ENCODE results near the gene PTPRM.

The PTPRM gene

GRCh38 chr18:8238507-8238906 lies 671.4 kb downstream of the PTPRM start:
- Histone ChIP-seq H3F3A (ENCODE audit: low read depth) (no peaks in the 10 kb centered on the region), H3K4me1 (ENCODE audit: insufficient read depth, low read length, poor library complexity, severe bottlenecking) (no peaks in the 10 kb centered on the region), H3K36me3 (ENCODE audit: insufficient read depth, low read length) (no peaks in the 10 kb centered on the region), H3K9ac (ENCODE audit: low read depth, low read length, poor library complexity, severe bottlenecking) (no peak overlapping the region), H3K79me2 (ENCODE audit: insufficient read depth, low read length) (no peaks in the 10 kb centered on the region), H3K9me3 (ENCODE audit: insufficient read depth, low read depth, low read length) (no peaks in the 10 kb centered on the region), H4K20me1 (ENCODE audit: insufficient read depth, low read length, poor library complexity, severe bottlenecking) (no peaks in the 10 kb centered on the region), H2AFZ (ENCODE audit: low read length) (no peak overlapping the region), H3K4me2 (ENCODE audit: low read depth, low read length, poor library complexity, severe bottlenecking) (no peak overlapping the region), H3K4me3 (ENCODE audit: low read length, poor library complexity, severe bottlenecking) (no peak overlapping the region), H3K27me3 (ENCODE audit: insufficient read depth, low read length, poor library complexity, severe bottlenecking) (no peaks in the 10 kb centered on the region), H3K9me2 (replicated peaks; ENCODE audit: low read depth, low read length) (no peaks in the 10 kb centered on the region)
- TF ChIP-seq CTCF (conservative IDR thresholded peaks at IDR 0.05; ENCODE audit: low read length) (no peak), EZH2phosphoT487 (IDR thresholded peaks at IDR 0.05; ENCODE audit: borderline replicate concordance) (no peak)

- Histone ChIP-seq H3K9me2 (replicated peaks; ENCODE audit: low read depth, low read length) (no peaks in the 10 kb centered on the region), H4K20me1 (ENCODE audit: insufficient read depth, low read length, poor library complexity, severe bottlenecking) (no peaks in the 10 kb centered on the region), H3K9ac (ENCODE audit: low read depth, low read length, poor library complexity, severe bottlenecking) (no peak overlapping the region), H3K4me2 (ENCODE audit: low read depth, low read length, poor library complexity, severe bottlenecking) (no peak overlapping the region), H3K27me3 (ENCODE audit: insufficient read depth, low read length, poor library complexity, severe bottlenecking) (no peaks in the 10 kb centered on the region), H3K9me3 (ENCODE audit: insufficient read depth, low read depth, low read length) (no peaks in the 10 kb centered on the region), H2AFZ (ENCODE audit: low read length) (no peak overlapping the region), H3K4me1 (ENCODE audit: insufficient read depth, low read length, poor library complexity, severe bottlenecking) (no peaks in the 10 kb centered on the region), H3K79me2 (ENCODE audit: insufficient read depth, low read length) (no peaks in the 10 kb centered on the region), H3F3A (ENCODE audit: low read depth) (no peaks in the 10 kb centered on the region), H3K36me3 (ENCODE audit: insufficient read depth, low read length) (no peaks in the 10 kb centered on the region), H3K4me3 (ENCODE audit: low read length, poor library complexity, severe bottlenecking) (no peak overlapping the region)
- TF ChIP-seq EZH2phosphoT487 (IDR thresholded peaks at IDR 0.05; ENCODE audit: borderline replicate concordance) = no peak
Measured at GRCh38 chr18:8241731-8242130, 674.6 kb downstream of the PTPRM start.

GRCh38 chr18:8242151-8242696 lies 675.1 kb downstream of the PTPRM start:
- Histone ChIP-seq H3K4me3 (ENCODE audit: low read length, poor library complexity, severe bottlenecking) (no peak overlapping the region), H3K36me3 (ENCODE audit: insufficient read depth, low read length) (no peaks in the 10 kb centered on the region), H3K4me2 (ENCODE audit: low read depth, low read length, poor library complexity, severe bottlenecking) (no peak overlapping the region), H3K4me1 (ENCODE audit: insufficient read depth, low read length, poor library complexity, severe bottlenecking) (no peaks in the 10 kb centered on the region), H3K27me3 (ENCODE audit: insufficient read depth, low read length, poor library complexity, severe bottlenecking) (no peaks in the 10 kb centered on the region), H2AFZ (ENCODE audit: low read length) (no peak overlapping the region), H3K9me2 (replicated peaks; ENCODE audit: low read depth, low read length) (no peaks in the 10 kb centered on the region), H3K9ac (ENCODE audit: low read depth, low read length, poor library complexity, severe bottlenecking) (no peak overlapping the region), H4K20me1 (ENCODE audit: insufficient read depth, low read length, poor library complexity, severe bottlenecking) (no peaks in the 10 kb centered on the region), H3F3A (ENCODE audit: low read depth) (no peaks in the 10 kb centered on the region), H3K79me2 (ENCODE audit: insufficient read depth, low read length) (no peaks in the 10 kb centered on the region), H3K9me3 (ENCODE audit: insufficient read depth, low read depth, low read length) (no peaks in the 10 kb centered on the region)
- TF ChIP-seq EZH2phosphoT487 (IDR thresholded peaks at IDR 0.05; ENCODE audit: borderline replicate concordance) = no peak
- TF ChIP-seq CTCF (conservative IDR thresholded peaks at IDR 0.05; ENCODE audit: low read length) = no peak

DNA sequence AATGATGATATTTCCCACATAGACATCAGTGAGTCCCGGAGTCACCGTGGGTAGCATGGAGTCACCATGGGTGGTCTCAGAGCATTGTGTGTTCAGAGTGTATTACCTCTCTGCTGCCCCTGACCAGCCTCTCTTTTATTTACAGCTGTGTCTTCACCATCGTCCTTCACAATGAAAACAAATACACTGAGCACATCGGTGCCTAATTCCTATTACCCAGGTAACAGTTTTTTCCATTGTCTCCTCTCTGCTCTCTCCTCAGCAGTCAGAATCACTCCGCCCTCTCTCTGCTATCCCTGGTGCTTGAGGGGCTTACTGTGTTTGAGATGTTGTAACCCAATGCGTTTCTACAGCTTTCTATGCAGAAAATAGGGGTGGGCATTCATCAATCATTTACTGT lies 680.6 kb downstream of the PTPRM start:
- H3K4me3 ChIP-seq (ENCODE audit: low read length, poor library complexity, severe bottlenecking) = no peak overlapping the region
- H4K20me1 ChIP-seq (ENCODE audit: insufficient read depth, low read length, poor library complexity, severe bottlenecking) = no peaks in the 10 kb centered on the region
- no peaks in the 10 kb centered on the region for H3K9me3 ChIP-seq (ENCODE audit: insufficient read depth, low read depth, low read length)
- no peak overlapping the region for H3K9ac ChIP-seq (ENCODE audit: low read depth, low read length, poor library complexity, severe bottlenecking)
- no peak overlapping the region for H2AFZ ChIP-seq (ENCODE audit: low read length)
- no peaks in the 10 kb centered on the region for H3K79me2 ChIP-seq (ENCODE audit: insufficient read depth, low read length)
- no peaks in the 10 kb centered on the region for H3K27me3 ChIP-seq (ENCODE audit: insufficient read depth, low read length, poor library complexity, severe bottlenecking)
- TF ChIP-seq CTCF (conservative IDR thresholded peaks at IDR 0.05; ENCODE audit: low read length) (no peak), EZH2phosphoT487 (IDR thresholded peaks at IDR 0.05; ENCODE audit: borderline replicate concordance) (no peak)
- H3K4me1 ChIP-seq (ENCODE audit: insufficient read depth, low read length, poor library complexity, severe bottlenecking) = no peaks in the 10 kb centered on the region
- no peaks in the 10 kb centered on the region for H3K9me2 ChIP-seq (replicated peaks; ENCODE audit: low read depth, low read length)
- H3K36me3 ChIP-seq (ENCODE audit: insufficient read depth, low read length) = no peaks in the 10 kb centered on the region
- no peak overlapping the region for H3K4me2 ChIP-seq (ENCODE audit: low read depth, low read length, poor library complexity, severe bottlenecking)
- H3F3A ChIP-seq (ENCODE audit: low read depth) = no peaks in the 10 kb centered on the region

Measured in Loucy (cell line).